ENCODE measurements around the gene COL17A1.

Gene COL17A1

DNA sequence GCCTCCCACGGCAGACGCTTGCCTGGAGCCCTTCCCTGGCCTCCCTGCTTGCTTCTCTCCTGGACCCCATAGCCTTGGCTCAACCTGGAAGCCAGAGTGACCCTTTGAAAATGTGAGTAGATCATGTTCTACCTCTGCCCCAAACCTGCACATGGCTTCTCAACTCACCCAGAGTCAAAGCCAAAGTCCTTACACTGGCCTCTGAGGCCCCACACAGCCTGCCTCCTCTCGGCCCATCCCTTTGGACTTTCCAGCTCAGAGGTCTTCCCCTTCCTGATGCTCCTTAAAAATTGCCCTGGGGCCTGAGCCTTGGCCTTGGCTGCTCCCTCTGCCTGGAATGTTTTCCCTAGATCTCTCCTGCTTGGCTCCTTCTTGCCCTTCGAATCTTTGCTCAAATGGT is 32.5 kb downstream of the COL17A1 start:
- Histone ChIP-seq H2BK5ac (ENCODE audit: low read length) (no peak overlapping the region), H3K18ac (ENCODE audit: low read length) (no peak overlapping the region), H3K4me3 (ENCODE audit: low read length in 2 of 2) (no peak overlapping the region), H3K4me2 (ENCODE audit: insufficient read depth, low read length, poor library complexity, severe bottlenecking) (no peak overlapping the region), H3K27ac (replicated peaks; ENCODE audit: low read length) (no peak overlapping the region), H3K23ac (ENCODE audit: low read depth, low read length, poor library complexity) (no peak overlapping the region), H3K27me3 (ENCODE audit: control insufficient read depth in 3 of 3, insufficient read depth in 3 of 3, low read depth in 1 of 3, low read length in 3 of 3) (peaks cover 0 to 17% (median 0%) of the 10 kb centered on the region in 3 experiments), H3K4ac (ENCODE audit: low read length) (no peak overlapping the region), H2AK5ac (ENCODE audit: low read depth, low read length) (no peak overlapping the region), H4K91ac (ENCODE audit: low read depth, low read length, poor library complexity) (no peak overlapping the region), H2BK15ac (ENCODE audit: low read length) (peak overlapping the region; percentile 60), H2BK120ac (ENCODE audit: low read depth, low read length) (no peak overlapping the region), H2BK12ac (ENCODE audit: low read length) (no peak overlapping the region), H3K9ac (ENCODE audit: low read depth, low read length, poor library complexity) (no peak overlapping the region), H3K14ac (ENCODE audit: low read length) (no peak overlapping the region), H4K8ac (ENCODE audit: low read depth, low read length) (no peak overlapping the region), H3K79me1 (ENCODE audit: low read depth, low read length) (no peaks in the 10 kb centered on the region), H3K9me3 (replicated peaks in 1 of 2; ENCODE audit: control insufficient read depth in 2 of 2, insufficient read depth in 1 of 2, low read depth in 1 of 2, low read length in 2 of 2) (no peaks in the 10 kb centered on the region), H3K36me3 (replicated peaks in 1 of 2; ENCODE audit: control insufficient read depth in 2 of 2, insufficient read depth in 2 of 2, low read length in 2 of 2) (no peaks in the 10 kb centered on the region), H2AFZ (ENCODE audit: low read length) (no peak overlapping the region), H3K4me1 (ENCODE audit: control insufficient read depth in 2 of 2, insufficient read depth in 1 of 2, low read depth in 1 of 2, low read length in 2 of 2) (peaks cover 0 to 9% of the 10 kb centered on the region in 2 donors)
- DNase-seq (ENCODE audit: low spot score), result no peak
- WGBS, 2 donors (ENCODE audit: extremely low coverage in 2 of 2, insufficient read length in 2 of 2, insufficient replicate concordance in 1 of 2), result no CpG with 5 or more reads among the region's 4 CpGs

DNA sequence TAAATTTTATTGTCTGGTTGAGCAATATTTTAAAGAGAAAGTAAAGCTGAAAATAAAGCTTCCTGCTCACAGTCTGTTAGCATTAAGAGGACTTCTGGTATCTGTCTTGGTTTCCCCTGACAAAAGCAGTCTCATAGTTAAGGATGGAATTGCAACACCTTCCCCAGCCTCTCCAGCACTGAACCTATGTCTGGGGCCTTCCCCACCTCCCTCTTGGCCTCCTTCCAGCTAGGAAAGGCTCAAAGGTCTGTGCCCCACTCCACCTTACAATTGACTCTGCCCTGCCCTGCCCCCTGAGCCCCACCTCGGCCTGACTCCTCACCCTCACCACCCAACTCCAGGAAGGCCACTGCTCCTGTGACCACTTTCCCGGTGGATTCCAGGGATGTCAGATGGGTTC is 33.2 kb downstream of the COL17A1 start:
- H3K4me2 ChIP-seq (ENCODE audit: insufficient read depth, low read length, poor library complexity, severe bottlenecking), result no peak overlapping the region
- no peak overlapping the region for H2BK5ac ChIP-seq (ENCODE audit: low read length)
- WGBS, 2 donors (ENCODE audit: extremely low coverage in 2 of 2, insufficient read length in 2 of 2, insufficient replicate concordance in 1 of 2), result no CpG with 5 or more reads among the region's 2 CpGs

DNA sequence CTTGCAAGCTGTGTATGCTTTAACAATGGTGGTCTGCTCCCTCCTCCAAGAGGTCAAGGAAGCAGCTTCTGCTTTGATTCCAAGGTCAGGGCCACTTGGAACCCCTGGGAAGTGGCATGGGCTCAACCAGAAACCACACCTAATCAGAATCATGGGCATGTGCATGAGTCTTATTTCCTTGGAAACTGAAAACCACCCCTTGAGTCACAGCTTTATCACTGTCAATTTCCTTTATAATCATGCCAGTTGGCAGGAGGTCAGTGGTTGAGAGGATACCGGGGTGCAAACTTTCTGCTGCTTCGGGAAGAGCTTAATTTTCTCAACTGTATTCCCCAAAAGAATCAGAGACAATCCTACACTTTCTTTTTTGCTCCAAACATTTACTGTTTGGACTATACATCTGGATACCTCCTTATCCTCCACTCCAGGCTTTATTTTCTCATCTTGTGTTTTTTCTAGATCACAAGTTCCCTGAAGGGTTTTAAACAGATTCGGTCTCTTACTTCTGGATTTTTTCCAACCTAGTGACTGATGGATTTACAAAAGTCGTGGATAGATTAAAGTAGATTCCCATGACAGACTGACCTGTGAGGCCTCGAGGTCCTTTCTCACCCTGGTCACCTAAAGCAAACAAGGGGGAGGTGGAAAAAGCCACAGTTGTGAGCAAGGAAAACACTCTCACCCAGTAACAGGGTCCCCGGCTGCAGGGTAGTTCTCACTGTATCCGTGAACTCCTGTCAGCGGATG is 36.0 kb downstream of the COL17A1 start:
- WGBS, 2 donors (ENCODE audit: extremely low coverage in 2 of 2, insufficient read length in 2 of 2, insufficient replicate concordance in 1 of 2), result no CpG with 5 or more reads among the region's 8 CpGs

More for the DNA sequence above, 33.2 kb downstream of the COL17A1 start:
- H2BK15ac ChIP-seq (ENCODE audit: low read length), result peak overlapping the region; percentile 60
- H3K4me3 ChIP-seq (ENCODE audit: low read length in 2 of 2), result no peak overlapping the region
- DNase-seq (ENCODE audit: low spot score), result no peak
- H2AK5ac ChIP-seq (ENCODE audit: low read depth, low read length), result no peak overlapping the region
- no peak overlapping the region for H2BK12ac ChIP-seq (ENCODE audit: low read length)
- H3K36me3 ChIP-seq (replicated peaks in 1 of 2; ENCODE audit: control insufficient read depth in 2 of 2, insufficient read depth in 2 of 2, low read length in 2 of 2), result no peaks in the 10 kb centered on the region
- no peak overlapping the region for H3K4ac ChIP-seq (ENCODE audit: low read length)
- H3K23ac ChIP-seq (ENCODE audit: low read depth, low read length, poor library complexity), result no peak overlapping the region
- H3K27ac ChIP-seq (replicated peaks; ENCODE audit: low read length), result no peak overlapping the region
- no peak overlapping the region for H4K8ac ChIP-seq (ENCODE audit: low read depth, low read length)
- H2BK120ac ChIP-seq (ENCODE audit: low read depth, low read length), result no peak overlapping the region
- peaks cover 0 to 7% of the 10 kb centered on the region in 2 donors for H3K4me1 ChIP-seq (ENCODE audit: control insufficient read depth in 2 of 2, insufficient read depth in 1 of 2, low read depth in 1 of 2, low read length in 2 of 2)
- H2AFZ ChIP-seq (ENCODE audit: low read length), result no peak overlapping the region
- H3K14ac ChIP-seq (ENCODE audit: low read length), result no peak overlapping the region
- H3K18ac ChIP-seq (ENCODE audit: low read length), result no peak overlapping the region
- no peaks in the 10 kb centered on the region for H3K79me1 ChIP-seq (ENCODE audit: low read depth, low read length)
- H3K27me3 ChIP-seq (ENCODE audit: control insufficient read depth in 3 of 3, insufficient read depth in 3 of 3, low read depth in 1 of 3, low read length in 3 of 3), result peaks cover 0 to 22% (median 0%) of the 10 kb centered on the region in 3 experiments
- no peak overlapping the region for H4K91ac ChIP-seq (ENCODE audit: low read depth, low read length, poor library complexity)
- H3K9me3 ChIP-seq (replicated peaks in 1 of 2; ENCODE audit: control insufficient read depth in 2 of 2, insufficient read depth in 1 of 2, low read depth in 1 of 2, low read length in 2 of 2), result no peaks in the 10 kb centered on the region
- no peak overlapping the region for H3K9ac ChIP-seq (ENCODE audit: low read depth, low read length, poor library complexity)

DNA sequence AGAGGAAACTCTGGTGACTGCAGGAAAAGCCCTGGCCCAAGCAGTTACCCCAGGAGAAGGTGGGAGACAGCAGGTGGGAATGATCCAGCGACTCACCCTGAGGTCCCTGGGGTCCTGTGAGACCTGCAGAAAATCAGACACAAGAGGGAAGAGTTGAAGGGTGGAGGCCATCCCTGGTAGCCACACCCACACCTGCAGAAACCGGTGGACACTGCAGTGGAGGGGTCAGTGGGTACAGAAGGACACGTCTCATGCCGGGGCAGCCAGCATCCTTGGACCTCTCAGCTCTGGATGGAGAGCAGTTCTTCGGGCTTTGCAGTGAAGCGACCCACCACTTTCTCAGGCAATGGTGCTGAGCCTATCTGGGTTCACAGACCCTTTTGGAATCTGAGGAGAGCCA is 39.0 kb downstream of the COL17A1 start:
- Histone ChIP-seq H2BK5ac (ENCODE audit: low read length) (no peak overlapping the region), H2BK15ac (ENCODE audit: low read length) (no peak overlapping the region), H2BK120ac (ENCODE audit: low read depth, low read length) (no peak overlapping the region), H3K9ac (ENCODE audit: low read depth, low read length, poor library complexity) (no peak overlapping the region), H3K27me3 (ENCODE audit: control insufficient read depth in 3 of 3, insufficient read depth in 3 of 3, low read depth in 1 of 3, low read length in 3 of 3) (peaks cover 0 to 18% (median 0%) of the 10 kb centered on the region in 3 experiments), H3K18ac (ENCODE audit: low read length) (peak overlapping the region; percentile 21), H3K4me2 (ENCODE audit: insufficient read depth, low read length, poor library complexity, severe bottlenecking) (no peak overlapping the region), H3K4me3 (ENCODE audit: low read length in 2 of 2) (peak overlapping the region in 1 of 2 donors; percentile 17), H2BK12ac (ENCODE audit: low read length) (peak overlapping the region; percentile 59), H3K23ac (ENCODE audit: low read depth, low read length, poor library complexity) (no peak overlapping the region), H2AK5ac (ENCODE audit: low read depth, low read length) (no peak overlapping the region), H3K36me3 (replicated peaks in 1 of 2; ENCODE audit: control insufficient read depth in 2 of 2, insufficient read depth in 2 of 2, low read length in 2 of 2) (no peaks in the 10 kb centered on the region), H3K14ac (ENCODE audit: low read length) (no peak overlapping the region), H4K8ac (ENCODE audit: low read depth, low read length) (no peak overlapping the region), H3K9me3 (replicated peaks in 1 of 2; ENCODE audit: control insufficient read depth in 2 of 2, insufficient read depth in 1 of 2, low read depth in 1 of 2, low read length in 2 of 2) (no peaks in the 10 kb centered on the region), H2AFZ (ENCODE audit: low read length) (no peak overlapping the region), H3K4ac (ENCODE audit: low read length) (no peak overlapping the region), H3K79me1 (ENCODE audit: low read depth, low read length) (no peaks in the 10 kb centered on the region), H3K27ac (replicated peaks; ENCODE audit: low read length) (no peak overlapping the region), H4K91ac (ENCODE audit: low read depth, low read length, poor library complexity) (no peak overlapping the region), H3K4me1 (ENCODE audit: control insufficient read depth in 2 of 2, insufficient read depth in 1 of 2, low read depth in 1 of 2, low read length in 2 of 2) (no peaks in the 10 kb centered on the region)
- no peak for DNase-seq (ENCODE audit: low spot score)
- WGBS, 2 donors (ENCODE audit: extremely low coverage in 2 of 2, insufficient read length in 2 of 2, insufficient replicate concordance in 1 of 2), result no CpG with 5 or more reads among the region's 6 CpGs

More for the DNA sequence above, 36.0 kb downstream of the COL17A1 start:
- Histone ChIP-seq H3K14ac (ENCODE audit: low read length) (no peak overlapping the region), H3K4me1 (ENCODE audit: control insufficient read depth in 2 of 2, insufficient read depth in 1 of 2, low read depth in 1 of 2, low read length in 2 of 2) (no peaks in the 10 kb centered on the region), H2BK120ac (ENCODE audit: low read depth, low read length) (no peak overlapping the region), H3K4me2 (ENCODE audit: insufficient read depth, low read length, poor library complexity, severe bottlenecking) (no peak overlapping the region), H3K36me3 (replicated peaks in 1 of 2; ENCODE audit: control insufficient read depth in 2 of 2, insufficient read depth in 2 of 2, low read length in 2 of 2) (no peaks in the 10 kb centered on the region), H4K91ac (ENCODE audit: low read depth, low read length, poor library complexity) (peak overlapping the region; percentile 79), H4K8ac (ENCODE audit: low read depth, low read length) (no peak overlapping the region), H3K9me3 (replicated peaks in 1 of 2; ENCODE audit: control insufficient read depth in 2 of 2, insufficient read depth in 1 of 2, low read depth in 1 of 2, low read length in 2 of 2) (no peaks in the 10 kb centered on the region), H2AFZ (ENCODE audit: low read length) (no peak overlapping the region), H3K23ac (ENCODE audit: low read depth, low read length, poor library complexity) (no peak overlapping the region), H3K79me1 (ENCODE audit: low read depth, low read length) (no peaks in the 10 kb centered on the region), H2BK15ac (ENCODE audit: low read length) (no peak overlapping the region), H2AK5ac (ENCODE audit: low read depth, low read length) (no peak overlapping the region), H3K4ac (ENCODE audit: low read length) (no peak overlapping the region), H3K27me3 (ENCODE audit: control insufficient read depth in 3 of 3, insufficient read depth in 3 of 3, low read depth in 1 of 3, low read length in 3 of 3) (peaks cover 0 to 20% (median 0%) of the 10 kb centered on the region in 3 experiments), H3K4me3 (ENCODE audit: low read length in 2 of 2) (no peak overlapping the region), H3K27ac (replicated peaks; ENCODE audit: low read length) (no peak overlapping the region), H3K18ac (ENCODE audit: low read length) (no peak overlapping the region), H3K9ac (ENCODE audit: low read depth, low read length, poor library complexity) (no peak overlapping the region), H2BK5ac (ENCODE audit: low read length) (no peak overlapping the region), H2BK12ac (ENCODE audit: low read length) (no peak overlapping the region)
- no peak for DNase-seq (ENCODE audit: low spot score)

Data from neuronal stem cell (in vitro differentiated cells).